GM21381 (cell line): ENCODE results near the gene ARID3A.
"Not testable (repeated sequence)": the region's sequence is repeated elsewhere in the genome, so short reads cannot be mapped to it uniquely, and the experiment has no call there.

Experiments
- ATAC-seq: cut with Tn5 transposase; IDR thresholded peaks from one replicate; pipeline ENCODE4 v1.9.1; 2021; ENCODE audit warnings: mild to moderate bottlenecking, moderate library complexity; ENCODE audit not compliant: unreplicated experiment

Gene ARID3A

GRCh38 chr19:925526-926322, at the start of gene ARID3A:
TSS of gene ARID3A (plus strand) at chr19:926035. CDS start at chr19:929529, 3,494 bp downstream.
- peak; percentile 54 for ATAC-seq

- ATAC-seq = no peak
Measured at GRCh38 chr19:876089-876488, 49.7 kb upstream of the ARID3A start.

- no peak for ATAC-seq
Measured at GRCh38 chr19:876780-877314, 49.0 kb upstream of the ARID3A start.

GRCh38 chr19:877992-878660, 47.7 kb upstream of the ARID3A start:
- ATAC-seq = not testable (repeated sequence)

GRCh38 chr19:878751-879561, 46.9 kb upstream of the ARID3A start:
- not testable (repeated sequence) for ATAC-seq

- no peak for ATAC-seq
Measured at GRCh38 chr19:879711-880438, 46.0 kb upstream of the ARID3A start.

GRCh38 chr19:881385-882071, 44.3 kb upstream of the ARID3A start:
- ATAC-seq = no peak

- ATAC-seq = no peak
Measured at GRCh38 chr19:882871-883497, 42.9 kb upstream of the ARID3A start.

- no peak for ATAC-seq
Measured at GRCh38 chr19:883661-884211, 42.1 kb upstream of the ARID3A start.

- ATAC-seq = no peak
Measured at GRCh38 chr19:884420-885211, 41.2 kb upstream of the ARID3A start.

GRCh38 chr19:885536-886224, 40.2 kb upstream of the ARID3A start:
- no peak for ATAC-seq

- ATAC-seq = no peak
Measured at GRCh38 chr19:887072-887471, 38.8 kb upstream of the ARID3A start.

GRCh38 chr19:887599-887998, 38.2 kb upstream of the ARID3A start:
- no peak for ATAC-seq

GRCh38 chr19:888581-889385, 37.1 kb upstream of the ARID3A start:
- no peak for ATAC-seq

GRCh38 chr19:889662-890295, 36.1 kb upstream of the ARID3A start:
- ATAC-seq = no peak

GRCh38 chr19:890831-891230, 35.0 kb upstream of the ARID3A start:
- ATAC-seq = no peak
